HUDEP-2 (cell line): ENCODE results near the gene IL23A.
"Not testable (repeated sequence)": the region's sequence is repeated elsewhere in the genome, so short reads cannot be mapped to it uniquely, and the experiment has no call there.

Source experiments
- DNase-seq, 76 experiments: peaks; one replicate each; lab custom pipeline; 2025; ENCODE audit not compliant: unreplicated experiment in 76 of 76; lab: John Stamatoyannopoulos, UW

The IL23A gene

DNA sequence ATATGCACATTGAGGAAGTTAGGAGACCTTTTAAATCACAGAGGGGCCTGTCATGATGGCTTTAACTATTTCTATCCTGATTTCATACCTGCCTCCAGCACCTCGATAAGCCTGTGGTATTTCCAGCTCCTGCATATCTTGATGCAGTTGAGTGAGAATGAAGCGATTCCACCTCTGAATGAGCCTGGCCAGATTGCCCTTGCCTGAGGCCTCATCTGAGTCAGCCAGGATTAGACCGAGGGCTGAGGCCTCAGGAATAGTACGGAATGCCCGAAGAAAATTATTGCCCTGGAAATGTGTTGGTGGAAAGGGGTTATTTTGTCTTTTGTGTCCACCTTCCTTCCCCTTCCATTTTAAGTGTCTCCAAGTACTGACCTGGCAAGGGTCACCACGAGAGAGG, 14.5 kb upstream of the IL23A start:
- DNase-seq = no peak

DNA sequence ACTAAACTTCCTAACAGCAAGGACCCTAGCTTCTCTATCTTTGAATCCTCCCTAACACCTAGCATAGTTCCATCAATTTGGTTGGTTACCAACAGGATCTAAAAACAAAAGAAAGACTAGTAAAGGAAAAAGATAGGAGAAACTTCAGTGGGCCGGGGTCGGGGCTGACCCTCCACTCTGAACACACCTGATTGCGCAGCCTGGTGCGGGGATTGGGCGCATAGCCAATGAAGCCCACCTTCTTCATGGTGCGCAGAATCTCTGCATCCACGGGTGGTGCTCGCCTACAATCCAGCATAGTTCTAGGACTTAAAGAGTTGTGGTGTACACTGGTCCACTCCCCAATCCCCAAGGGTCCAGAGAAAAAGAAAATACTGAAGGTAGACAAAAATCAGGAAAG, 12.6 kb upstream of the IL23A start:
- no peak for DNase-seq

DNA sequence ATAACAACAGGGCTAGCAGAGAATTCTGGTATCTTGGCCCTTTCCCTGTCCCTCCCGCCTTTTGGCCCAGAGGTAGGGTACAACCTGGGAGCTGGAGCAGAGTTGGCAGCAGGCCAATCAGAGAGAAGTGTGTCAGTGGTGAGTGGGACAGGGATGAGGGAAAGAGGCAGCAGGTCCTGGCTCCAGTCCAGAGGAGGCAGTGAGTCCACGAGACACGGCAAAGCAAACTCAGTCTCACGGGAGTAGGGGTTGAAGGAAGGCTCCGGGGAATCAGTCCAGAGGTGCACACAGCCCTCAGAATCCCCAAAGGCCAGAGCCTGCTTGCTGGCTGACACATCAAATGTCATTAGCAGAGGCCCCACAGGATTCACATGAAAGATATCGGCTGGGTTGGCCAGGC, 12.2 kb upstream of the IL23A start:
- DNase-seq = no peak

DNA sequence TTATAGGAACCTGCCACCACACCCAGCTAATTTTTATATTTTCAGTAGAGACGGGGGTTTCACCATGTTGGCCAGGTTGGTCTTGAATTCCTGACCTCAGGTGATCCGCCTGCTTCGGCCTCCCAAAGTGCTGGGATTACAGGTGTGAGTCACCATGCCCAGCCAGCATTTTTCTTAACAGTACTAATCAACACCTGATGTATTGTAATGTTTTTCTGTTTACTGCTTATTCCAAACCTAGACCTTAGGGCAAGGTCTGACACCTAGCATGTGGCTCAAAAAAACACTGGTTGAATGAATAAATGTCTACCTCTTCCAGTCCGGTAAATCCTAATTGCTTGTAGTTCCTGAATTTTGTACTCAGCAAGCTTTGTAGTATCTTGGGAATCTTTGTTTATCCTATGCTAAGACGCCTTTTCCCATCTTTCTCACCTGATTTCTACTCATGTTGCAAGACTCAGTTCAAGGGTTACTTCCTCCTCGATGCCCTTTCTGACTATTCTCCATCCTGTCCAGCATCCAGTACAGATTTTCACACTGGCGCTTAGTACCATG, 7.7 kb upstream of the IL23A start:
- no peak for DNase-seq

DNA sequence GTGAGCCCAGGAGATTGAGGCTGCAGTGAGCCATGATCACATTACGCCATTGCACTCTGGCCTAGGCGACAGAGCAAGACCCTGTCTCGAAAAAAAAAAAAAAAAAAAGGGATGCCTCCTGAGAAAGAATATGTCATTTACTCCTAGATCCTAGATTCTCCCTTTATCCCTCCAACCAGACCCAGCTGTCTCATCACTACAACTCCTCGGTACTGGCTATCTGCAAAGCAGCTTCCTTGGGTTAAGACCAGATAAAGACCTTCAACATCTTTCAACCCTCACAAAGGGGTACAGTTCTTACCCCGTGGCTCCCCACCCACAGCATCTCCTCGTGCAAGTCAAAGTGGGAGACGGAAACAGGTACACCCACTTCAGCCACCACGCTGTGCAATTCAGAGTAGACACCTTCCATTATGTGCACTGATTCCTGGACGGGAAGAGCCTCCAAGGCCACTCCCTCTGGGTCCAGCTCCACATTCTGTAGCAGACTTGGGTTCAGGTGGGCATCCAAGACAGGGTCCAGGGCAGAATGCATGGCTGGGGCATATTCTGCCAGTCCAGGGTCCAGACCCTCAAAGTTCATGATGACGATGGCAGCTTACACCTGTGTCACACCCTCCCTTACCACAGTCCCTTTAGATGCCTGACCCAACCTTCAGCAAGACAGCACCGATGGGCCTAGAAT, 6.0 kb upstream of the IL23A start:
- DNase-seq = no peak

DNA sequence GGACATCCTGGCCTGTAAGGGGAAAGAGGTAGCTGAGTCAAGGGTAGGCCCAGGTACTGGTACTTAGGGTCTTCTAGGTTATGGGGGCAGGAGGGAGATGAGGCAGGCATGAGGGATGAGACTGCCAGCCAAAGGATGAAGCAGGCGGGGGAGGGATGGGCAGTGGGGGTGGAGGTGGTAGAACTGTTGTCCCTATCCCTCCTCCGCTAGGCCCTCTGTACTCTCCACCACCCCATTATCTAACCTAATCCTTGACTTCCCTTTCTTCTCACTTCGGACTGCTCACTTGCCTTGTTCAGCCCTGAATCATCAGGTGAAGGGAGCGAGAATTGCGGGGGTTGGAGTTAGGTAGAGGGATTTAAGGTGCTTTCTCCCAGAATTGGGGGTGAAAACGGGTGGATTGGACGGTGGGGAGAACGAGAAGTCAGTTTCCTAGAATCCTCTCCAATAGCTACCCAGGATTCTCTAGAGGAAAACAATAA, 5.4 kb upstream of the IL23A start:
- DNase-seq = peak in 5 of 76 experiments; percentile 9 to 45 (median 22)

DNA sequence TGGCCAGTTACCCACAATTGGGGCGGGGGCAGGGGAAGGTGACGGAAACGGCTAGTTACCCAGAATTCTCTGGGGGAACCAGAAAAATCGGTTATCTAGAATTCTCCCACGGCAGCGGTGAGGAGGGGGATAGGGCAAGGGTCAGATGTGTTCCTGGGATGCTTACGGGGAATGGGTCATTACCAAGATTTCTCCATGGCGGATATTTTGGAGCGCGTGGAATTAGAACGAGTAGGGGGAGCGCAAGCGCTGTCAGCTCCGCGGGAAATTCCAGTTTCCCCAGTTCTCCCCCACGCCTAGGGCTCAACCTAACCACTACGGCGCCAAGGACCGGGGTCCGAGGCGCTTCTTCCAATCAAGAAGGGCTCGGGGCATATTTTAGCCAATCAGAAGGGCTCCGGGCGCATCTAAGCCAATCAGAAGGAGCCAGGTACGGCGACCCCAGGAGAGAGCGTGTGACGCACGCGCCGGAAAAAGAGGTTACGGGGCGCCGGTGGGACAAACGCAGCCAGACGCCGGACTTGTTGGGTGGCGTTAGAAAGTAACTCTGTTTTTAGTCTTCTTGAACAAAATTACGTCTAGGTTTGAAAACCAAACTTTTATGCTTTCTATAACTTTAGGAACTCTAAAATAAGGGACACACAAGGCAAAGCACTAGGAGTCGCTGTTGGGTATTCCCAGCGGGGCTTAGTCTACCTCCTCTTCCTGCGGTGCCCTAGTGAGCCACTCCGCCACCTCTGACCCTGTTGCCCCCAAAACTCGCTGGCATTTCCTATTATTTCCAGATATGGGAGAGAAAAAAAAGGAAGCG, 4.8 kb upstream of the IL23A start, which contains the start of gene PAN2:
Gene PAN2, minus strand, starts transcription at position 322 of the 811 bp plus-strand sequence. CDS start 906 bp downstream, outside the sequence.
- DNase-seq = peak; percentile 17 to 96 (median 92)

DNA sequence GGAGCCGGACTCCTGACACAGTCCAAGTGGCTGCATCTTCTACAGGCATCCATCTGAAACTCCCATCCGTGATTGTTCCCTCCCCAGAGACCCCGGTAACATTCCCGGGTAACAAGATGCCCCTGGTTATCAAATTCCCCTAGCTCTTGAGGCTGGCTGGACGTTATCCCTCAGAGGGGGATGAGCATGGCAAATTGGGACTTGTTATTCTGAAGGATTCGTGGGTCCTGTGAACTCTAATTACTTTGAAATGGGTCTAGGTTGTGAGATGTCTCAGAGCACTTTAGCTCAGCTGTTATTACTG, 4.2 kb upstream of the IL23A start:
- peak in 1 of 76 experiments; percentile 42 for DNase-seq

DNA sequence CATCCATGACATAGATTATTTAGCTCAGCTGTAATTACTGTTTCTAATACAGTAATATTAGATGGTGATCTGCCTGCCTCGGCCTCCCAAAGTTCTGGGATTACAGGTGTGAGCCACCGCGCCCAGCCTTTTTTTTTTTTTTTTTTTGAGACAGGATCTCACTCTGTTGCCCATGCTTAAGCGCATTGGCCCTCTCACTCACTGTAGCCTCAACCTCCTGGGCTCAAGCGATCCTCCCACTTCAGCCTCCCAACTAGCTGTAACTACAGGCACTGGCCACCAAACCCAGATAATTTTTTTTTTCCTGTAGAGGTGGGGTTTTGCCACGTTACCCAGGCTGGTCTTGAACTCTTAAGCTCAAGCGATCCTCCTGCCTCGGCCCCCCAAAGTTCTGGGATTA, 3.2 kb upstream of the IL23A start:
- not testable (repeated sequence) for DNase-seq

DNA sequence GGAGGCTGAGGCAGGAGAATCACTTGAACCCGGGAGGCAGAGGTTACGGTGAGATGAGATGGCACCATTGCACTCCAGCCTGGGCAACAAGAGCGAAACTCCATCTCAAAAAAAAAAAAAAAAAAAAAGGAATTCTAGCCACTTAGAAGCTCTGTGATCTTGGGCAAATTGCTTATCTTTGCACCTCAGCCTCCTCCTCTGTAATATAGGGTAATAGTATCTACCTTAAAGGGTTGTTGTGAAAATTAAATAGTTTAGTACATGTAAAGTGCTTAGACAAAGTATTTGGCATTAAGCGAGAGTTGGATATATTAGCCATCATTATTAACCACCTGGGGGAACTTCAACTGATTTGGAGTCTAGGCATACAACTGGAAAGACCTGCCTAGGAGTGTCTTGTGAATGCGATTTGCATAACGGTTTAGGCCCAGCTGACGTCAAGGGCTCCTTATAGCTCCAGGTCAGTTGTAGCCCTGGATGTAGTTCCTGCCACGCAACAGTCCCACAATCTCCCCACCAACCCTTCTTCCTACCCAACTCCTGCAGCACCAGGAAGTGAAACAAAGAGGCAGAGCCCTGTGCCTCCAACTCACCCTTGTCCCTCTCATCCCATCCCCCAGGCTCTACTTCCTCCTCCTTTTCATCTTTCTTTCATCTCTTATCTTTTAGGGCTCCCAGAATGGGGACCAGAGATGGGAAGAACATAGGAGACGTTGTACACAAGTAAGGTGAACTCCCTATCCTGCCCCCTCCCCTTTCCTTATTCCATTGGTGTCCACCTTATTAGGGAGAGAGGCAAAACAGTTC, 2.1 kb upstream of the IL23A start:
- DNase-seq = no peak

DNA sequence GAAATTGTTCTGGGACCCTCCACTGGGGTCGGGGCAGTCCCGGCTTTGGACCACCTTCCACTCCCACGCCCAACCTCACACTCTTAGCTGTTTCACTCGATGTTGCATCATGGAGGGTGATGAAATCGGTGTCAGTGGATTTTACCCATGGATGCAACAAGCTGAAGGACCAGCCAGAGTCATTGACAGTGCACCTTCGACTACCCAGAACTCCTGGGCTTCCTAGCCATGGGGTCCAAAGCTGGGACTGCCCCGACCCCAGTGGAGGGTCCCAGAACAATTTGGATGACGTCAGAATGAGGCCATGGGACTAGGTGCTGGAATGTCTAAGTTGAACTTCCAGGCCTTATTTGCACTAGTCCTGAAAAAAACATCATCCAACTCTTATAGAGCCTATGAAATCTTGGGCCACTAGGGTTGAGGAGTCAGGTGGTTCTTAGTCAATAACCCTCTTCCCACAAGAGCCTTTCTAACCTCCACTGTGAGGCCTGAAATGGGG, 882 bp upstream of the IL23A start:
- no peak for DNase-seq

DNA sequence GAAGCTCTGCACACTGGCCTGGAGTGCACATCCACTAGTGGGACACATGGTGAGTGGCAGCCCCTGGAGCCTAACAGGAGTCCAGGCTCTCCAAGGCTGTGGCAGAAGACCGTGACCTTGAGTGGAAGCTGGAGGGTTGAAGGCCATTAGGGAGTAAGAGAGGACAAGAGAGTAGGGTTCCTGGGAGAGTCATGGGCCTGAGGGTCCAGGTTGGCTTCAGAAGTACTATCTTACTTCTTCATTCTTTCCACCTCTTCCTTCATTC, 406 bp downstream of the IL23A start:
- no peak for DNase-seq

DNA sequence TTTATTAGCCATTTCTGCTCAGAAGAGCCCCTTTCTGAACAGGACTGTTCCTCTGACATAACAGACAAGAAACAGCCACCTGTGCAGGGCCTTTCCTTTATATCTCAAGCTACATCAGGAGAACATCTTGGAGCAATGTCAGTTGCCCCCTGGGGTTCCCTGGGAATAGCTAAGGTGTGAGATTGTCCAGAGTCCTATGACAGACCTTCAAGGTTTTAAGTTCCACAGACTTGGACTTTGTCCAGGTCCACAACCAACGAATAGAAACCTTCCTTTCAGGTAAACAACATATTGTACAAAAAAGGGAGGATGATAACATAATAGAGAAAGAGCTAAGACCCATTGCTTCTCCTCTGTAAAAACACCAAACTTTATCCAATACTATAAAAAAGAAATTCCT, 2.9 kb downstream of the IL23A start:
- DNase-seq = no peak

DNA sequence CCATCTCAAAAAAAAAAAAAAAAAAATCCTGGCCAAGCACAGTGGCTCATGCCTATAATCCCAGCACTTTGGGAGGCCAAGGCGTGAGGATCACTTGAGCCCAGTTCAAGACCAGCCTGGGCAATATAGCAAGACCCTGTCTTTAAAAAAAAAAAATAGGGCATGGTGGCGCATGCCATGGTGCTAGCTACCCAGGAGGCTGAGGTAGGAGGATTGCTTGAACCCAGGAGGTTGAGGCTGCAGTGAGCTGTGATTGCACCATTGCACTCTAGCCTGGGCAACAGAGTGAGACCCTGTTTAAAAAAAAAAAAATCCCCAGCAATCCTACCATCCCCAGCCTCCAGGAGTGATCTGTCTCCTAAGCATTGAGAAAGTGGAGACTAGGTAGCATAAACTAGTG, 3.6 kb downstream of the IL23A start:
- not testable (repeated sequence) for DNase-seq

DNA sequence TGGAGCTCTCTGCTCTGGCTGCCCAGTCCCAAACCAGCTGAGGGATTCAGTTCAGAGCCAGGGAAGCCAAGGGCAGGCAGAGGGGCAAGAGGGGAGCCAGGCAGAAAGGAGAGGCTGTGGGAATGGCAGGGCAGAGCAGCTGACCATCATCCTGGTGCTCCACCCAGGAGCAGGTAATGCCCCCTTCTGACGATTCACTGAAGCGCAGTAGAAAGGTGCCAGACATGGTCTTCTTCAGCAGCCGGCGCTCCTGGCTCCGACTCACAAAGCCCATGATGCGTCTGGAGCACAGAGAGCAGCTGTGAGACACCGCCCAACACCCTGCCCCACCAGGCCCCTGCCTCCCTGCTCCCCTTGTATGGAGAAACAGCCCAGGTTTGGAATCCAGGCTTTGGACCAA, 8.0 kb downstream of the IL23A start:
- DNase-seq = peak in 2 of 76 experiments; percentile 5 to 13

DNA sequence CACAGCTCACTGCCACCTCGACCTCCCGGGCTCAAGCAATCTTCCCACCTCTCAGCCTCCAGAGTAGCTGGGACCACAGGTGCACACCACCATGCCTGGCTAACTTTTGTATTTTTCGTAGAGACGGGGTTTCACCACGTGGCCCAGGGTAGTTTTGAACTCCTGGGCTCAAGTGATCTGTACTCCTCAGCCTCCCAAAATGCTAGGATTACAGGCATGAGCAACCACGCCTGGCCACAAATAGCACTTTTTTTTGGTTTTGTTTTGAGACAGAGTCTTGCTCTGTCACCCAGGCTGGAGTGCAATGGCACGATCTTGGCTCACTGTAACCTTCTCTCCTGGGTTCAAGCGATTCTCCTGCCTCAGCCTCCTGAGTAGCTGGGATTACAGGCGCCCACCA, 8.6 kb downstream of the IL23A start:
- DNase-seq = not testable (repeated sequence)

DNA sequence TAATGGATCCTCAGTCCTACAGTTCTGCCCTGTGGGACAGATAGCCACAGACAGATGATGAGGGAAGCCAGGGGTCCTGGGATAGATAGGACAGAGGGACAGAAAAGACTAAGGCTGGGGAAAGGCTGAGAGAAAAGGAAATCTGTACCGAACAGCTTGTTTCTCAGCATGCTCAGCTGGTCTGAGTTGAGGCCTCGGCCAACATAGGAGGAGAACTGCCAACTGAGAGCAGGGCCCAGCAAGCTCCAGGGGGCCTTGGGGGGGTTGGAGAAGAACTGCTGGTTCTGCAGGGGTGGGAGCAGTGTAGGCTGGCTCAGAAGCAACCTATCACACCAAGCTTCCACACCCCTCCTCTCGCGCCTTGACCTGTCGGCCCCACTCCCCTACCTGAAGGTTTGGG, 10.1 kb downstream of the IL23A start:
- DNase-seq = no peak

DNA sequence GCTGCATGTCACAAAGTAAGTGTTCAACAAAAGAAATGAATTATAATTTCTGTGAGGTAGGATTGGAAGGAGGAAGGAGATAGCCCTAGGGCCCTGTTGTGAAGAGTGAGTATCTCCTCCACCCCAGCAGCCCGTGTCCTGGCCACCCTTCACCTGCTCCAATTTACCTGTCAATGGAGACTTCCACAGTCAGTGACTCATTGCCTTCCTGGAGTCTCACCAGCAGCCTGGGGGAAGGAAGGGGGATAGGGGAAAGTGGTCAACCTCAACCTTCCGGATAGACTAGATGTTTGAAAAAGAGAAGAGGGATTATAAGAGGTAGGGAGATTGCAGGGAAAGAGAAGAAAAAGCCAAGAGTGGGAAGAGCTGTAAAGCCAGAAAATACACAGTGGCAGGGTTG, 12.0 kb downstream of the IL23A start:
- no peak for DNase-seq

DNA sequence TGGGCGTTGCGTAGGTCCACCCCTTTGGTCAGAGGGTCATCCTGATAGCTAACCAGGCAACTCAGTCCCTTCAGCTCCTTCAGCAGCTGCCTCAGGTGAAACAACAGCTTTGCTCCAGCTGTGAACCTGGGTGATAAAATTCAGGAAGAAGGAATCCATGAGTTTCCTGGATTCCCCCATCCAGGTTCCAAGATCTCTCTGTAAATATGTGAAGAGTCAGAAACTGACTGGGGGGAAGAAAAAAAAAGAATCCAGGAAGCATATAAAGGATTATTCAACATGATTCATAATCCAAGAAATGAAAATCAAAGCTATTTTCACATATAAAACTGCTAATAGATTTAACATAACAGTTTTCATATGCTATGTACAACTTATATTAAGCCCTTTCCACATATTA, 12.6 kb downstream of the IL23A start:
- no peak for DNase-seq

DNA sequence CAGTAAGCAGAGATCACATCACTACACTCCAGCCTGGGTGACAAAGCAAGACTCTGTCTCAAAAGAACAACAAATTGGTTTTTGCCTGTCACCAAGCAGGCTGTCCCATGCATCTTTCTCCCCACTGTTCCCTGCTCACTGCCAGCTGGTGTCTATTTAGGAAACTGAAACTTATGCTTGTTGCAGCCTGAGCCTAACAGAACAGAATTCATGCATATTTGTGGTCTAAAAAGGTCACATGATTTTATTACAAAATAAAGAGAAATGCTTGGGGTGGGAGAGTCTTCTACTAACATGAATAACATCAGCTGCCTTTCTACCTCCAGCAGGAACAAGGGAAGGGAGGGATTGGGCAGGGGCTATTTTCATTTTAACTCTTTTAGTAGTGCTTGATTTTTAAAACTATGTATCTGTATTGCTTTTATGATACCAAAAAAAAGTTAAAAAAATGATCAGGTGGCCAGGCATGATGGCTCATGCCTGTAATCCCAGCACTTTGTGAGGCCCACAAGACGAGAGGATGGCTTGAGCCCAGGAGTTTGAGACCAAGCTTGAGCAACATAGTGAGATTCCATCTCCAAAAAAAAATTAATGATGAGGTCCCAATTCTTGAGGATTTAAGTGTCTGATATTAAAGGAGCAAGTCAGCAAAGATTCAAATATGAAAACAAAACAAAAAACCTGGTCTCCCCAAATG, 20.3 kb downstream of the IL23A start:
- DNase-seq = no peak
